SK-N-SH (cell line): Measurements from ENCODE around the gene RPL37A. TPM values are rescaled to one million over a fixed set of nuclear protein-coding genes. Genes with fewer than 3 reads are reported as not detected.

ENCODE experiments used
- CTCF ChIA-PET: fragments of 300-600, 350-600 bp; formaldehyde crosslinking; extraction: SDS; loops from one replicate; lab custom pipeline; 2021; lab: Yijun Ruan, JAX
- POLR2A ChIA-PET: fragments of 350-600 bp; sonication (Branson Sonifier 250); formaldehyde crosslinking; extraction: SDS; loops from one replicate; lab custom pipeline; 2020; ENCODE audit warnings: antibody characterized with exemption, inconsistent platforms; lab: Yijun Ruan, JAX
- DNase-seq: peaks from one replicate; pipeline ENCODE4 v3.0.0; 2012
- H2AFZ ChIP-seq: fragments of 200-600 bp; sonication (generic); 2 replicates; pipeline ENCODE4 v1.8.1; 2016; ENCODE audit warnings: antibody characterized with exemption, mild to moderate bottlenecking, low read depth
- H3F3A ChIP-seq: fragments of 200-600 bp; sonication (generic); replicated peaks from 2 replicates; pipeline ENCODE3; 2016; ENCODE audit warnings: antibody characterized with exemption, mild to moderate bottlenecking; ENCODE audit not compliant: insufficient read depth
- H3K27ac ChIP-seq, 2 experiments: fragments of 200-500 bp in 1 of 2; fragments of 200-600 bp in 1 of 2; sonication (Bioruptor generic) in 1 of 2; sonication (generic), shearing (Covaris generic) in 1 of 2; 2 replicates each; pipeline versions ENCODE4 v1.5.1 to v1.6.1; 2014 to 2016; ENCODE audit warnings: low read depth in 2 of 2, inconsistent platforms in 1 of 2, low read length in 1 of 2, mild to moderate bottlenecking in 1 of 2, mixed read lengths in 1 of 2
- H3K27me3 ChIP-seq: fragments of 200-600 bp; sonication (generic), shearing (Covaris generic); 2 replicates; pipeline ENCODE4 v1.6.1; 2016; ENCODE audit warnings: mixed run types; ENCODE audit not compliant: insufficient read depth
- H3K36me3 ChIP-seq, 2 experiments: fragments of 200-500 bp in 1 of 2; fragments of 200-600 bp in 1 of 2; sonication (Bioruptor generic) in 1 of 2; sonication (generic) in 1 of 2; replicated peaks in 1 of 2; 2 replicates each; pipeline versions ENCODE3 to v1.5.1; 2014 to 2016; ENCODE audit warnings: low read length in 1 of 2, mild to moderate bottlenecking in 1 of 2; ENCODE audit not compliant: insufficient read depth in 2 of 2, control insufficient read depth in 1 of 2
- H3K4me1 ChIP-seq, 2 experiments: fragments of 200-500 bp in 1 of 2; fragments of 200-600 bp in 1 of 2; sonication (Bioruptor generic) in 1 of 2; sonication (generic), shearing (Covaris generic) in 1 of 2; 2 replicates each; pipeline versions ENCODE4 v1.5.1 to v1.6.1; 2014 to 2016; ENCODE audit warnings: low read depth in 1 of 2, low read length in 1 of 2, mixed run types in 1 of 2; ENCODE audit not compliant: insufficient read depth in 2 of 2, control insufficient read depth in 1 of 2
- H3K4me2 ChIP-seq: fragments of 200-600 bp; sonication (generic), shearing (Covaris generic); 2 replicates; pipeline ENCODE4 v1.6.1; 2017; ENCODE audit warnings: mixed run types
- H3K4me3 ChIP-seq, 2 experiments: fragments of 200-500 bp in 1 of 2; fragments of 200-600 bp in 1 of 2; sonication (Bioruptor generic) in 1 of 2; sonication (generic), shearing (Covaris generic) in 1 of 2; 2 replicates each; pipeline versions ENCODE4 v1.5.1 to v1.8.1; 2014 to 2016; ENCODE audit warnings: low read depth in 2 of 2, inconsistent platforms in 1 of 2, low read length in 1 of 2, mild to moderate bottlenecking in 1 of 2, mixed read lengths in 1 of 2, moderate library complexity in 1 of 2
- H3K79me2 ChIP-seq: fragments of 200-600 bp; sonication (generic); 2 replicates; pipeline ENCODE4 v1.8.1; 2017; ENCODE audit warnings: mild to moderate bottlenecking; ENCODE audit not compliant: insufficient read depth
- H3K9ac ChIP-seq: fragments of 200-600 bp; sonication (generic); 2 replicates; pipeline ENCODE4 v1.6.1; 2017; ENCODE audit warnings: mixed run types
- H3K9me2 ChIP-seq: fragments of 200-600 bp; sonication (generic); 2 replicates; pipeline ENCODE4 v1.6.1; 2017; ENCODE audit warnings: mixed run types
- H3K9me3 ChIP-seq: fragments of 200-600 bp; sonication (generic); 2 replicates; pipeline ENCODE4 v1.6.1; 2017; ENCODE audit warnings: mixed run types, mild to moderate bottlenecking, moderate library complexity
- H4K20me1 ChIP-seq: fragments of 200-600 bp; sonication (generic); 2 replicates; pipeline ENCODE4 v1.6.1; 2017; ENCODE audit warnings: mild to moderate bottlenecking, mixed run types; ENCODE audit not compliant: insufficient read depth
- CTCF ChIP-seq: fragments of 200-600 bp; sonication (generic); IDR thresholded peaks from 2 replicates; pipeline ENCODE4 v1.6.1; 2017; ENCODE audit warnings: antibody characterized with exemption, mild to moderate bottlenecking, moderate library complexity
- ELF1 ChIP-seq: IDR thresholded peaks from 2 replicates; pipeline ENCODE4 v1.4.0; 2012
- EP300 ChIP-seq, 2 experiments: IDR thresholded peaks; 2 replicates each; pipeline versions ENCODE4 v1.4.0 to v1.6.1; 2012; ENCODE audit warnings: borderline replicate concordance in 1 of 2, low read depth in 1 of 2, low read length in 1 of 2
- EZH2phosphoT487 ChIP-seq: fragments of 200-600 bp; sonication (generic); IDR thresholded peaks from 2 replicates; pipeline ENCODE4 v1.6.1; 2017; ENCODE audit warnings: low read depth, mixed run types, mild to moderate bottlenecking, antibody characterized with exemption, moderate library complexity, borderline replicate concordance
- FOSL2 ChIP-seq: IDR thresholded peaks from 2 replicates; pipeline ENCODE4 v1.4.0; 2012; ENCODE audit warnings: low read depth, mild to moderate bottlenecking, moderate library complexity, borderline replicate concordance
- GABPA ChIP-seq: IDR thresholded peaks from 2 replicates; pipeline ENCODE4 v1.4.0; 2012; ENCODE audit warnings: low read depth, mild to moderate bottlenecking
- GATA2 ChIP-seq: sonication (generic); formaldehyde crosslinking; IDR thresholded peaks from 2 replicates; pipeline ENCODE4 v1.5.0; 2020; ENCODE audit warnings: mild to moderate bottlenecking, missing genetic modification reagents
- JUND ChIP-seq: IDR thresholded peaks from 2 replicates; pipeline ENCODE4 v1.4.0; 2012
- MEF2A ChIP-seq: IDR thresholded peaks from 2 replicates; pipeline ENCODE4 v1.4.0; 2012; ENCODE audit warnings: low read depth, borderline replicate concordance
- NFIC ChIP-seq: IDR thresholded peaks from 2 replicates; pipeline ENCODE4 v1.4.0; 2012; ENCODE audit warnings: borderline replicate concordance
- PBX3 ChIP-seq: IDR thresholded peaks from 2 replicates; pipeline ENCODE4; 2012
- RCOR1 ChIP-seq: fragments of 150-350 bp; IDR thresholded peaks from 2 replicates; pipeline ENCODE4 v1.6.1; 2017; ENCODE audit warnings: antibody characterized with exemption, low read length
- RFX5 ChIP-seq: IDR thresholded peaks from 2 replicates; pipeline ENCODE4 v1.6.1; 2012; ENCODE audit warnings: mild to moderate bottlenecking, improper control_type of control experiment, low read length
- RXRA ChIP-seq: IDR thresholded peaks from 2 replicates; pipeline ENCODE4 v1.4.0; 2012; ENCODE audit warnings: low read depth, mild to moderate bottlenecking, borderline replicate concordance
- SIN3A ChIP-seq: IDR thresholded peaks from 2 replicates; pipeline ENCODE4 v1.6.1; 2012; ENCODE audit warnings: low read depth, mild to moderate bottlenecking, low read length, moderate library complexity, borderline replicate concordance
- TCF12 ChIP-seq: IDR thresholded peaks from 2 replicates; pipeline ENCODE4 v1.4.0; 2012
- TEAD4 ChIP-seq: IDR thresholded peaks from 2 replicates; pipeline ENCODE4 v1.4.0; 2012; ENCODE audit warnings: mild to moderate bottlenecking, borderline replicate concordance; ENCODE audit not compliant: insufficient read depth
- USF2 ChIP-seq: fragments of 150-350 bp; IDR thresholded peaks from 2 replicates; pipeline ENCODE4 v1.6.1; 2017; ENCODE audit warnings: antibody characterized with exemption, low read length, low read depth, borderline replicate concordance
- YY1 ChIP-seq: IDR thresholded peaks from 2 replicates; pipeline ENCODE4 v1.4.0; 2012; ENCODE audit warnings: low read depth, mild to moderate bottlenecking
- WGBS: methylation state at CpG from one replicate; pipeline ENCODE4 v1.1.6; 2017; ENCODE audit warnings: low lambda C conversion rate; 5-methylcytosine and 5-hydroxymethylcytosine counted together
- polyA plus RNA-seq, 3 experiments: library from polyadenylated mRNA; depleted of rRNA; stranded (reverse); fragments of >200 nt; gene quantifications; 2 replicates each; pipeline ENCODE4 v1.2.3, GENCODE V29; 2012

The RPL37A gene
- polyA plus RNA-seq, 1 of the 3 experiments (the other 2 are of a cell fraction): 2,018 TPM

- no peaks in the 10 kb centered on the region for H3K27me3 ChIP-seq
- peaks cover 40% of the 10 kb centered on the region for H3F3A ChIP-seq
- H3K36me3 ChIP-seq: no peaks in the 10 kb centered on the region
- H3K4me3 ChIP-seq: no peak overlapping the region
- peak overlapping the region; percentile 33; the same call in 1 of the 2 replicates for H3K9ac ChIP-seq
- H3K9me2 ChIP-seq: no peaks in the 10 kb centered on the region
- POLR2A ChIA-PET: no interaction called here
- H3K4me2 ChIP-seq: peak overlapping the region; percentile 57; the same call in 1 of the 2 replicates
- H4K20me1 ChIP-seq: no peaks in the 10 kb centered on the region
- H3K4me1 ChIP-seq: peaks cover 33 to 34% of the 10 kb centered on the region in 2 experiments
- H3K79me2 ChIP-seq: no peaks in the 10 kb centered on the region
- CTCF ChIA-PET: interaction anchor here (8.7 kb wide), 1 partner anchor 16 kb away, joined by 65 read pairs; no protein-coding TSS in a partner anchor
- H3K9me3 ChIP-seq: no peaks in the 10 kb centered on the region
- TF ChIP-seq EZH2phosphoT487 (no peak), GABPA (no peak), MEF2A (no peak), GATA2 (CRISPR knock-in tag) (no peak), CTCF (no peak), EP300 (IDR thresholded peaks at IDR 0.05; ENCODE audit: borderline replicate concordance in 1 of 2, low read depth in 1 of 2, low read length in 1 of 2) (no peak), ELF1 (no peak), SIN3A (no peak), RFX5 (no peak), FOSL2 (no peak), NFIC (no peak; the same call in 1 of the 2 replicates)
- WGBS: 92% methylated on average over 1 of the region's 1 CpG
- H3K27ac ChIP-seq: peak overlapping the region; percentile 77 to 89; a peak in 3 of 4 replicates
- H2AFZ ChIP-seq: no peak overlapping the region
- no peak for DNase-seq
Measured at GRCh38 chr2:216534809-216535208, 36.2 kb downstream of the RPL37A start.

GRCh38 chr2:216535454-216535995, 36.9 kb downstream of the RPL37A start:
- Histone ChIP-seq H3K27me3 (no peaks in the 10 kb centered on the region), H3K4me1 (peaks cover 40 to 41% of the 10 kb centered on the region in 2 experiments), H3K9ac (peak overlapping the region; percentile 33; the same call in 1 of the 2 replicates), H3K9me3 (no peaks in the 10 kb centered on the region), H3K36me3 (no peaks in the 10 kb centered on the region), H3K79me2 (no peaks in the 10 kb centered on the region), H3K9me2 (no peaks in the 10 kb centered on the region), H3K4me3 (no peak overlapping the region), H3K4me2 (peak overlapping the region; percentile 57), H4K20me1 (no peaks in the 10 kb centered on the region), H3F3A (peaks cover 44% of the 10 kb centered on the region), H2AFZ (no peak overlapping the region), H3K27ac (peak overlapping the region; percentile 77 to 89)
- no peak for DNase-seq
- CTCF ChIA-PET: interaction anchor here (8.7 kb wide), 1 partner anchor 17 kb away, joined by 65 read pairs; no protein-coding TSS in a partner anchor
- 31% methylated on average over 9 of the region's 10 CpGs for WGBS
- POLR2A ChIA-PET: no interaction called here
- TF ChIP-seq YY1 (no peak), TCF12 (peak; percentile 54; the same call in 1 of the 2 replicates), JUND (0 out of 2 replicates have a peak, but pooled peaks have one; percentile 53), PBX3 (peak; percentile 60; the same call in 1 of the 2 replicates), RXRA (peak; percentile 39; the same call in 1 of the 2 replicates), NFIC (peak; percentile 42; the same call in 1 of the 2 replicates), ELF1 (peak; percentile 68), TEAD4 (0 out of 2 replicates have a peak, but pooled peaks have one; percentile 46), FOSL2 (peak; percentile 35; the same call in 1 of the 2 replicates), RCOR1 (no peak), EP300 (IDR thresholded peaks at IDR 0.05; ENCODE audit: borderline replicate concordance in 1 of 2, low read depth in 1 of 2, low read length in 1 of 2) (peak in 1 of 2 experiments; percentile 50; a peak in 1 of 4 replicates), USF2 (no peak)
